HepG2 (cell line): ENCODE data around the gene OR10H1. TPM values are rescaled to one million over a fixed set of nuclear protein-coding genes. Genes with fewer than 3 reads are reported as not detected.

Experiments used
- ATAC-seq: fragments of 200-7000 bp; cut with Tn5 transposase; 3 replicates; pipeline ENCODE4 v1.9.1; 2020; ENCODE audit warnings: mild to moderate bottlenecking, moderate library complexity
- BruUV-seq: library from RNA; stranded (reverse); fragments of 400-500 nt; replicated peaks from 2 replicates; lab custom pipeline; 2021; lab: Mats Ljungman, UMichigan
- CTCF ChIA-PET: fragments of 300-600 bp; formaldehyde crosslinking; extraction: SDS; loops from one replicate; lab custom pipeline; 2021; ENCODE audit warnings: low total read pairs, inconsistent platforms, low intra/inter-chr PET ratio; lab: Yijun Ruan, JAX
- POLR2A ChIA-PET: fragments of 350-600 bp; sonication (Branson Sonifier 250); formaldehyde crosslinking; loops from one replicate; lab custom pipeline; 2020; ENCODE audit warnings: antibody characterized with exemption, inconsistent platforms; lab: Yijun Ruan, JAX
- DNase-seq: peaks from one replicate; pipeline ENCODE4 v3.0.0-alpha.2; 2015; ENCODE audit warnings: low spot score
- FAIRE-seq: peaks from 3 replicates; lab custom pipeline; 2011; peaks lifted over from hg19 to GRCh38; lab: Jason Lieb, UNC
- H2AFZ ChIP-seq: one replicate; pipeline ENCODE4 v1.6.1; 2011; ENCODE audit warnings: low read length, inconsistent platforms
- H3K27ac ChIP-seq: fragments of 300-600 bp; 3 replicates; pipeline ENCODE4 v1.8.0; 2011; ENCODE audit warnings: mixed run types, mild to moderate bottlenecking, mixed read lengths, low read length, inconsistent platforms; ENCODE audit not compliant: insufficient read depth; ENCODE audit errors: extremely low read length
- H3K27me3 ChIP-seq, 2 experiments: fragments of 200-600 bp in 1 of 2; 2 replicates in 1 of 2; 3 replicates in 1 of 2; pipeline versions ENCODE4 v1.6.0 to v1.8.0; 2011; ENCODE audit warnings: low read length in 2 of 2, mild to moderate bottlenecking in 2 of 2, moderate library complexity in 2 of 2, inconsistent platforms in 1 of 2; ENCODE audit not compliant: insufficient read depth in 2 of 2, control insufficient read depth in 1 of 2
- H3K36me3 ChIP-seq, 2 experiments: fragments of 200-600 bp in 1 of 2; replicated peaks in 1 of 2; 2 replicates in 1 of 2; 3 replicates in 1 of 2; pipeline versions ENCODE4 v1.5.1 to v1.8.0; 2011; ENCODE audit warnings: low read length in 2 of 2, inconsistent platforms in 1 of 2; ENCODE audit not compliant: insufficient read depth in 2 of 2, control insufficient read depth in 1 of 2
- H3K4me1 ChIP-seq: 2 replicates; pipeline ENCODE4 v1.5.1; 2012; ENCODE audit warnings: low read length, inconsistent platforms; ENCODE audit not compliant: insufficient read depth
- H3K4me2 ChIP-seq: 2 replicates; pipeline ENCODE4 v1.6.0; 2011; ENCODE audit warnings: low read depth, low read length, inconsistent platforms
- H3K4me3 ChIP-seq, 3 experiments: fragments of 200-600 bp in 1 of 3; sonication (generic), shearing (Covaris generic) in 1 of 3; replicated peaks in 1 of 3; 2 replicates each; pipeline ENCODE4 v1.5.1; 2011 to 2016; ENCODE audit warnings: low read length in 3 of 3, inconsistent platforms in 2 of 3, low read depth in 2 of 3, mild to moderate bottlenecking in 2 of 3, control low read depth in 1 of 3, mixed read lengths in 1 of 3; ENCODE audit not compliant: insufficient read depth in 1 of 3
- H3K79me2 ChIP-seq: one replicate; pipeline ENCODE4 v1.6.1; 2011; ENCODE audit warnings: low read length, inconsistent platforms; ENCODE audit not compliant: insufficient read depth
- H3K9ac ChIP-seq: 2 replicates; pipeline ENCODE4 v1.6.0; 2011; ENCODE audit warnings: mild to moderate bottlenecking, low read depth, low read length, inconsistent platforms; ENCODE audit not compliant: insufficient read depth
- H3K9me3 ChIP-seq: 2 replicates; pipeline ENCODE4 v1.5.1; 2012; ENCODE audit warnings: mild to moderate bottlenecking, low read length
- H4K20me1 ChIP-seq: 2 replicates; pipeline ENCODE4 v1.6.0; 2011; ENCODE audit warnings: inconsistent platforms, mild to moderate bottlenecking, low read length, moderate library complexity; ENCODE audit not compliant: insufficient read depth
- CHCHD3 ChIP-seq: sonication (generic); formaldehyde crosslinking; IDR thresholded peaks from 2 replicates; pipeline ENCODE4 v1.8.0; 2022; ENCODE audit warnings: mild to moderate bottlenecking, missing genetic modification reagents, moderate library complexity
- EP300 ChIP-seq, 3 experiments: sonication (generic) in 1 of 3; formaldehyde crosslinking in 1 of 3; IDR thresholded peaks; 2 replicates each; pipeline versions ENCODE4 v1.5.1 to v1.6.1; 2011 to 2020; ENCODE audit warnings: low read depth in 2 of 3, low read length in 2 of 3, borderline replicate concordance in 1 of 3, improper control_type of control experiment in 1 of 3, mild to moderate bottlenecking in 1 of 3, missing genetic modification reagents in 1 of 3, moderate library complexity in 1 of 3
- HMG20B ChIP-seq: conservative IDR thresholded peaks from 2 replicates; pipeline ENCODE4 v1.6.1; 2016; ENCODE audit warnings: missing genetic modification reagents, missing compliant biosample characterization
- HMGA1 ChIP-seq: sonication (generic); formaldehyde crosslinking; conservative IDR thresholded peaks from 2 replicates; pipeline ENCODE4 v1.4.0; 2020; ENCODE audit warnings: missing genetic modification reagents
- MED1 ChIP-seq: sonication (generic); formaldehyde crosslinking; IDR thresholded peaks from 2 replicates; pipeline ENCODE4 v1.4.0; 2020; ENCODE audit warnings: missing genetic modification reagents
- NCOR1 ChIP-seq: fragments of 200-600 bp; sonication (generic); IDR thresholded peaks from 2 replicates; pipeline ENCODE4 v1.7.0; 2017; ENCODE audit warnings: antibody characterized with exemption, low read length, borderline replicate concordance
- SMAD3 ChIP-seq: sonication (generic); formaldehyde crosslinking; IDR thresholded peaks from 2 replicates; pipeline ENCODE4 v1.4.0; 2020; ENCODE audit warnings: missing genetic modification reagents
- ZBTB40 ChIP-seq, 2 experiments: fragments of 450-650 bp in 1 of 2; sonication (generic) in 1 of 2; formaldehyde crosslinking in 1 of 2; IDR thresholded peaks; 2 replicates each; pipeline versions ENCODE4 v1.6.1 to v1.8.0; 2016 to 2022; ENCODE audit warnings: antibody characterized with exemption in 1 of 2, mild to moderate bottlenecking in 1 of 2, missing genetic modification reagents in 1 of 2
- ZC3H13 ChIP-seq: sonication (generic); formaldehyde crosslinking; IDR thresholded peaks from 2 replicates; pipeline ENCODE4 v1.8.1; 2023; ENCODE audit warnings: mild to moderate bottlenecking, missing genetic modification reagents, moderate library complexity
- ZFP82 ChIP-seq: sonication (generic); formaldehyde crosslinking; IDR thresholded peaks from 2 replicates; pipeline ENCODE4 v1.5.1; 2020; ENCODE audit warnings: mild to moderate bottlenecking, missing genetic modification reagents, borderline replicate concordance
- ZNF570 ChIP-seq: sonication (generic); formaldehyde crosslinking; IDR thresholded peaks from 2 replicates; pipeline ENCODE4 v1.4.0; 2020; ENCODE audit warnings: mild to moderate bottlenecking, missing genetic modification reagents, borderline replicate concordance
- WGBS: methylation state at CpG from one replicate; pipeline ENCODE4 v1.1.6; 2017; ENCODE audit warnings: low lambda C conversion rate; 5-methylcytosine and 5-hydroxymethylcytosine counted together
- in situ Hi-C: cut with HindIII; loops from 2 replicates; pipeline ENCODE4 v1.10.0; 2017; ENCODE audit warnings: low pct_unique_long_range_greater_than_20kb; ENCODE audit not compliant: extremely low pct_ligation_motif_present
- intact Hi-C: fragments of 100-400 bp; cut with micrococcal nuclease; formaldehyde crosslinking; loops from one replicate; pipeline ENCODE4 v1.10.0; 2022; ENCODE audit not compliant: unreplicated experiment
- polyA plus RNA-seq, 8 experiments: library from polyadenylated mRNA; depleted of rRNA in 3 of 8; stranded (reverse) in 7 of 8; unstranded in 1 of 8; fragments of >200 nt; fragmentation: Illumina TruSeq in 4 of 8; extraction: Trizol in 4 of 8; gene quantifications; 2 replicates each; pipeline versions ENCODE4 v1.2.1 to v1.2.3, GENCODE V29; 2011 to 2016; ENCODE audit warnings: low read depth in 4 of 8, missing spikeins in 1 of 8, mixed read lengths in 1 of 8; ENCODE audit not compliant: insufficient read depth in 1 of 8
- total RNA-seq, 5 experiments: library from RNA; depleted of rRNA; stranded (reverse); fragments of >200 nt; fragmentation: Illumina TruSeq; extraction: Trizol; gene quantifications; 2 replicates each; pipeline ENCODE4 v1.2.3, GENCODE V29; 2016; ENCODE audit warnings: low read depth in 1 of 5

The OR10H1 gene
- total and polyA plus RNA-seq, 2 of the 13 experiments (the other 11 are each of a cell fraction or from before 2014, with no cell fraction given) = not detected

- no peak for TF ChIP-seq HMG20B (CRISPR knock-in tag)
- TF ChIP-seq HMGA1 (CRISPR knock-in tag) = no peak
- TF ChIP-seq CHCHD3 (CRISPR knock-in tag) = no peak
- no peak for TF ChIP-seq ZNF570 (CRISPR knock-in tag)
- no peak for TF ChIP-seq ZFP82 (CRISPR knock-in tag)
These were observed 14.3 kb upstream of the OR10H1 start (continued) for GRCh38 chr19:15829786-15830185.

DNA sequence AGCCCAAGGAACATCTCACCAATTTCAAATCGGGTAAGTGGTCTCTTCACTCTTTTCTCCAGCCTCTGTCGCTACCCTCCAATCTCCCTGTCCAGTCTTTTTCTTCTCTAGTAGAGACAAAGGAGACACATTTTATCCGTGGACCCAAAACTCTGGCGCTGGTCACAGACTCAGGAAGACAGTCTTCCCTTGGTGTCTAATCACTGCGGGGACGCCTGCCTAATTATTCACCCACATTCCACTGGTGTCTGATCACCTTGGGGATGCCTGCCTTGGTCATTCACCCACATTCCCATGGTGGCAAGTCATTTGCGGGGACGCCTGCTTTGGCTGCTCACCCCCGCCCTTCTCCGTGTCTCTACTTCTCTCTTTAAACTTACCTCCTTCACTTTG is 13.8 kb upstream of the OR10H1 start:
- FAIRE-seq (no peak), DNase-seq (no peak)
- WGBS = 73% methylated on average over 10 of the region's 10 CpGs
- H3K4me3 ChIP-seq = no peak overlapping the region
- intact Hi-C loops = no loop called here
- no TSS peak for BruUV-seq
- H3K4me1 ChIP-seq = peaks cover 11% of the 10 kb centered on the region; the same call in 1 of the 2 replicates
- no peak overlapping the region for H2AFZ ChIP-seq
- TF ChIP-seq ZC3H13 (CRISPR knock-in tag) (no peak), SMAD3 (CRISPR knock-in tag) (no peak), ZBTB40 (IDR thresholded peaks at IDR 0.05) (no peak), ZBTB40 (CRISPR knock-in tag; IDR thresholded peaks at IDR 0.05) (no peak), EP300 (IDR thresholded peaks at IDR 0.05; ENCODE audit: low read depth in 2 of 2, low read length in 2 of 2) (no peak), EP300 (CRISPR knock-in tag; IDR thresholded peaks at IDR 0.05; ENCODE audit: borderline replicate concordance) (no peak), NCOR1 (no peak), MED1 (CRISPR knock-in tag) (no peak)
- TF ChIP-seq, all 625 proteins: peak for 0
- in situ Hi-C loops = no loop called here
- CTCF ChIA-PET = no interaction called here
- POLR2A ChIA-PET = interaction anchor here (1.5 kb wide), 1 partner anchor 7 kb away, joined by 7 read pairs; no protein-coding TSS in a partner anchor
- H3K27ac ChIP-seq = no peak overlapping the region
- H3K9ac ChIP-seq = no peak overlapping the region
- no peaks in the 10 kb centered on the region for H3K79me2 ChIP-seq
- H4K20me1 ChIP-seq = no peaks in the 10 kb centered on the region
- no peak for ATAC-seq
- H3K4me2 ChIP-seq = no peak overlapping the region
- H3K36me3 ChIP-seq = no peaks in the 10 kb centered on the region
- peaks cover 0 to 2% of the 10 kb centered on the region in 2 experiments; a peak in 2 of 5 replicates for H3K27me3 ChIP-seq
- no peaks in the 10 kb centered on the region for H3K9me3 ChIP-seq
